PFSK-1 (cell line): ENCODE data around the gene STRA6.

Experiments
- POLR2AphosphoS5 ChIP-seq: IDR thresholded peaks from 2 replicates; pipeline ENCODE4 v1.6.1; 2012; ENCODE audit warnings: low read depth, mild to moderate bottlenecking, control low read depth, low read length, moderate library complexity
- REST ChIP-seq, 2 experiments: IDR thresholded peaks; 2 replicates each; pipeline versions ENCODE4 v1.6.1 to v1.8.0; 2011 to 2012; ENCODE audit warnings: low read depth in 2 of 2, low read length in 2 of 2, control low read depth in 1 of 2, inconsistent platforms in 1 of 2, mild to moderate bottlenecking in 1 of 2, moderate library complexity in 1 of 2; ENCODE audit not compliant: insufficient read depth in 1 of 2
- TAF1 ChIP-seq: IDR thresholded peaks from 2 replicates; pipeline ENCODE4 v1.6.1; 2012; ENCODE audit warnings: low read length, control low read depth, borderline replicate concordance; ENCODE audit not compliant: insufficient read depth

- TF ChIP-seq POLR2AphosphoS5: no peak
- TF ChIP-seq TAF1: no peak
- TF ChIP-seq REST (IDR thresholded peaks at IDR 0.05; ENCODE audit: insufficient read depth in 1 of 2, low read depth in 2 of 2, low read length in 2 of 2): no peak
Measured at GRCh38 chr15:74203914-74204431, 1.4 kb upstream of the STRA6 start.
